GM21717 (cell line): ENCODE results near the gene TAS2R31.

Experiments used
- ATAC-seq: cut with Tn5 transposase; IDR thresholded peaks from one replicate; pipeline ENCODE4 v1.9.1; 2021; ENCODE audit warnings: mild to moderate bottlenecking, moderate library complexity; ENCODE audit not compliant: unreplicated experiment

Gene TAS2R31

DNA sequence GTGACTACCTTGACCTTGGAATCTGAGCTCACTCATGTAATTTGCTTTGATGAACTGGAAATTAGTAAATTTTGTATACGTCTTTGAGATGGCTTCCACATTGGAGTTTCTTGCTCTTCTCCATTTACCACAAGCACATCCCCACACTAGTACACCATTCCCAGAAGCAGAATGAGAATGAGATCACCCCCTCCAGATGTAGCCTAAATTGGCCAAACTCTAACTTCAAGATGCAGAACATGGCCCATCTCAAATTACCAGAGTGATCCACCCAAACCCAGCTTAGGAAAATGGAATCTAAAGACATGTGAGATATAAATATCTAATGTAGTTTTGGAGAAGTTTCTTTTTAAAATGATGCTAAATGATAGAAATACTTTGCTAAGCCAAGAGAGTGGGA lies 23.6 kb downstream of the TAS2R31 start:
- no peak for ATAC-seq

DNA sequence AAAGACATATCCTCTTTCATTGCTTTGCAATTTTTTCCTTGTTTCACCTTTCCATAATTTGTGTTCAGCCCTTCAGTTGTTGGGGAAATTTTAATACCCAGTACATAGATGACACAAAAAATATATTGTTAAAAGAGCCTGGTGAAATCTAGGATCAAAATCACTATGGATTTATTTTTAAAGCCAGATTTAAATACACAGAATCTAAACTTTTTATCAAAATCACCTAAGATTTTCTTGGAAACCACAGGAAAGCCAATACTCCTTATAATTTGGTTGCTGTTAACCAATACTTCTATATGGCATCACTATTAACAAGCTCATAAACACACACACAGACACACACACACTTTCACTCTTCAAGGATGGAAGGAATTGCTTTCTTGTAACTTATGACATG lies 33.0 kb downstream of the TAS2R31 start, which contains the start of gene TAS2R20:
TSS of gene TAS2R20 (minus strand) at position 101 of the 400 bp plus-strand sequence. CDS start 429 bp downstream, outside the sequence.
- ATAC-seq, result no peak

- no peak for ATAC-seq
Measured at GRCh38 chr12:10994307-10994706, 36.9 kb downstream of the TAS2R31 start.

DNA sequence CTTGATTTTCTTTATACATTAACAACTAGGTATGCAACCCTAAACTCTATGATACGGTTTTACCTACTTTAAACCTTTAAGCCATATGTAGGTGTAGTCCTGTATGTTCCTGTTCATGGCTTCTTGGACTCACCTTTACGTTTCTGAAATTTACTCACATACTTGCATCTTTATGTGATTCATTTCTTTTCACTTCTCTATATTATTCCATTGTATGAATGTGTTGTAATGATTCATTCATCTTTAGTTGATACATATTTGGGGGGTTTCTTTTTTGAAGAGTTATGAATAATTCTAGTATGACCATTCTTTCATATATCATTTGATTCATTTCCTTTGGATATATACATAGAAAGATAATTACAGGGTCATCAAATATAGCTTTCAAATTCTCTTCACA lies 42.1 kb downstream of the TAS2R31 start:
- ATAC-seq, result no peak

DNA sequence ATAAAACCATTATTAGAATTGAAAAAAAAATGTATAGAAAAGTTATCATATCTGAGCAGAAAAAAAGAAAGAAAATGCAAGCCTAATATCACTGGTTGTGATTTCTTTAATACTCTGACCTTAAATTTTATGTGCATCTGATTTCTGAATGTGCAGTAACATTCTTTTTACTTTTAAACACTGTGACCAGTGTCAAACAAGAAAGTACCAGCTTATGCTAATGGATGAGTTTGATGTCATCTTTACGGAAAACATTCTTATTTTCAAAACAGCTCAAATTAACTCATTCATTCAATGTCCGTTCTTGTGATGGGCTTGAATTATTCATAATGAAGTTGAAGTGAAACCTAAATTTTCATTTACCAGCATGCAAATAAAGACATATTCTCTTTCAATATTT lies 44.4 kb downstream of the TAS2R31 start, which contains the start of gene TAS2R50:
TSS of gene TAS2R50 (minus strand) at position 101 of the 400 bp plus-strand sequence. CDS start at position 49, 52 bp downstream.
- no peak for ATAC-seq

- no peak for ATAC-seq
Measured at GRCh38 chr12:10982244-10982643, 49.0 kb downstream of the TAS2R31 start.
